Fibroblast of skin of back (primary cell): ENCODE data around the gene PSMA6.
"Not testable (repeated sequence)": the region's sequence is repeated elsewhere in the genome, so short reads cannot be mapped to it uniquely, and the experiment has no call there.

ENCODE experiments used
- DNase-seq: peaks from one replicate; pipeline ENCODE4 v3.0.0-alpha.2; 2013

PSMA6 gene

DNA sequence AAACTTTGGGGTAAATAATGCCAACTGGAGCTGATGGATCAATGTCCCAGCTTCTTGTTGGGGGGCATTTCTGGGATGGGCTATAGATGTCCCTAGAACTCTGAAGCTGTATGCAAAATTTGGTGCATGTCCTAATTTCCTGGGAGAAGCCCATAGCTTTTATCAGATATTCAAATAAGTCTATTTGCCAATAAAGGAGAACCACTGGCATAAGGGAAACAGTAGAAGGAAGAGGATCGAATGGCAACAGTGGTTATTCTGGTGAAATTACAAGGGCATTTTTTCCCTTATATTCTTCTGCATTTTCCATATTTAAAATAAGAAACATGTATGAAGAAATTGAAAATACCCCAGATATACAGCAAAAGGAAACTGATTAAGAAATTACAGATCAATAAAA, 34.2 kb downstream of the PSMA6 start:
- no peak for DNase-seq

GRCh38 chr14:35331605-35332516, 39.7 kb downstream of the PSMA6 start:
- DNase-seq = no peak

GRCh38 chr14:35332517-35333263, 40.5 kb downstream of the PSMA6 start:
- DNase-seq = peak; percentile 12

DNA sequence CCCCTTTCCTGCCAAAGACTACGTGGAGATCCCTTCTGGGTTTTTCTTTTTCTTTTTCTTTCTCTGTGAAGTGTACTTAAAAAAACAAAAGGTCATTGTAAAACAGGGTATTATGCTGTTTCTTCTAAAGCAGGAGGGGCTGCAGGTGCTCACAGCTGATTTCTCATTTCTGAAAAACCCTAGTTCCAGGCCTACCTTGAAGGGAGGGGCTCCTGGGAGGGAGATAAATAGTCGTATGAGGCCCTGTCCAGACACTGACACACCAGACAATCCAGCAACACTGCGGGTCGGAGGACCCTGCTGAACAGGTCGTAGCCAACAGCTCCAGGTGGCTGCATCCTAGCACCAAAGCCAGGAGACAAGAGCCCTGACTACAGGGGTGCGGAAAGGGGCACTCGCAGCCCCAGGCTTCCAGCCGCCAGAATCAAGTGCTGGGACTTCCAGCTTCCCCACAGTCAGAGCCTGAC, 41.1 kb downstream of the PSMA6 start:
- no peak for DNase-seq

DNA sequence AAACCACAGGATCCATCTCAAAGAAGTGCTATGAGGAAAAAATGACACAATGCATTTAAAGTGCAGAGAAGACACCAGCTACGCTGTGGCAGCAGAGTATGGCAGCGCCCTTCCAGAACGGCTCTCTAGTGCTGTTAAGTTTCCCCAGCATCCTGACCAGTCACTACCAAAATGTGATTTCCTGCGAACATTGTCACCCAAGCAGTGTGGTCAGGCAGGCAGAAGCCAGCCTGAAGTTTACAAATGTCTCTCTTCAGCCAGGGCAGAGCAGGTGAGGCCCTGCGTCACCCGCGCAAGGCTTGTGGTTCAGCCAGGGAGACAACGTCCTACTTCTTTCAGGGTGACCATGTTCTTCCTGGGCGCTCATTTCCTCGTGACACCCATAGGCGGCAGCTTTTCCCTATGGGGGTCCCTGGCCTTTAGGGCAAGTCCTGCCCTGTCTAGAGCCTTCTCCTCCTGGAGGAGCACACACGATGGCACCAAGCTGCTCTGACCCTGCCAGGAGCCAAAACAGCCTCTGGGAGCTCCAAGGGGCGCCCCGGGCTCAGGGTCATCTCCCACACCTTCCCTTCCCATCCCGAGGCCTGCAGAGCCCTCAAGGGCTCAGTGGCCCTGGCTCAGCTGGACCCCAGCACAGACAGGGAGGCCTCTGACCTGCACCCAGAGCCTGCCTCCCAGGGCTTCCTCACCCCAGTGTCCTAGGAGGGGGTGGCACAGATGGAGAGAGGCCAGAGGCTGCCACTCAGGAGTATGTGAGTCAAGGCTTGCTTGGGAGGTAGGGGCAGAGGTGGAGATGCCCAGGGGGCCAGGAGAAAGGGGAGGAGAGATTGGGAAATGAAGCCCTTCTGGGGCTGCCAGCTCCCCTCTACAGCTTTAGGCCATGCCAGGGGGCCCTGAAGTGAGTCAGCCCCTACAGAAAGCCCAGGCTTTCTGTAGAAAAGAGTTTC, 41.9 kb downstream of the PSMA6 start:
- no peak for DNase-seq

DNA sequence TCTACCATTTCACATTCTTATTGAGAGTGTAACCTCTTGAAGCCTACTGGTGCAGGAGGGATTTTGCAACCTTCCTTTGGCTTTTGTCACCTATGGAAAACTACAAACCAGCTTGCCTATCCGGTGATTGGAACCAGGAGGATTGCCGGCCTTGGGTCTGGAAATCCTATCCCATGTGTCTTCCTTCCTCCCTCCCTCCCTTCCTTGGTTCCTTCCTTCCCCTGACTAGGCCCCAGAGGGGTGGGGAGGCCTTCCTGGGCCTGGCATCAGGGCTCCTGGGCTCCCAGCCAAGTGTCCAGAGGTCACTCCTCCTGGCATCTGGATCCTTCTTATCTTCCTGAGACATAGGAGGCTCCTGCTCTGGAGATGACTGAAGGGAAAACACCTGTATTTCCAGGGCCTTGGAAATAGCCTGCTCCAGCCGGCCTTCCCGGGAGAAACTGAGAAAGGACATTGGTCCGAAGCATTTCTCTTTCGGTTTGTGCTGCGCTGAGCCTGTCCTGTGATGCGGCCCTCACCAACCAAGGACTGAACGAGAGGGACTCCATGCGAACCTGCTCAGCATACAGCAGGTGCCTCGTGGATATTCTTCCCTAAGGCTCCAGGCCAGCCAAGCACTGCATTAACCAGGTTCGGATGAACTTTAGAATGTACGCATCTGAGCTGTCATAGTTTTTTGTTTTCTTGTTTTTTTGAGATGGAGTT, 43.4 kb downstream of the PSMA6 start:
- DNase-seq = no peak

DNA sequence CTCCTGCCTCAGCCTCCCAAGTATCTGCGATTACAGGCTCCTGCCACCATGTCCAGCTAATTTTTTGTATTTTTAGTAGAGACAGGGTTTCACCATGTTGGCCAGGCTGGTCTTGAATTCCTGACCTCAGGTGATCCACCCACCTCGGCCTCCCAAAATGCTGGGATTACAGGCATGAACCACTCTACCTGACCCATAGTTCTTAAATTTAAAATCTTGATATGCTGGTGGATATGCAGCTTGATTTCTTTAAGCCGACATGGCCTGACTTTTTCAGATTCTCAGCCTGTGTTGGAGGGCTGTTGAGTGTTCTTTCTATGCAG, 44.0 kb downstream of the PSMA6 start:
- DNase-seq = not testable (repeated sequence)

GRCh38 chr14:35336494-35337268, 44.5 kb downstream of the PSMA6 start:
- no peak for DNase-seq

DNA sequence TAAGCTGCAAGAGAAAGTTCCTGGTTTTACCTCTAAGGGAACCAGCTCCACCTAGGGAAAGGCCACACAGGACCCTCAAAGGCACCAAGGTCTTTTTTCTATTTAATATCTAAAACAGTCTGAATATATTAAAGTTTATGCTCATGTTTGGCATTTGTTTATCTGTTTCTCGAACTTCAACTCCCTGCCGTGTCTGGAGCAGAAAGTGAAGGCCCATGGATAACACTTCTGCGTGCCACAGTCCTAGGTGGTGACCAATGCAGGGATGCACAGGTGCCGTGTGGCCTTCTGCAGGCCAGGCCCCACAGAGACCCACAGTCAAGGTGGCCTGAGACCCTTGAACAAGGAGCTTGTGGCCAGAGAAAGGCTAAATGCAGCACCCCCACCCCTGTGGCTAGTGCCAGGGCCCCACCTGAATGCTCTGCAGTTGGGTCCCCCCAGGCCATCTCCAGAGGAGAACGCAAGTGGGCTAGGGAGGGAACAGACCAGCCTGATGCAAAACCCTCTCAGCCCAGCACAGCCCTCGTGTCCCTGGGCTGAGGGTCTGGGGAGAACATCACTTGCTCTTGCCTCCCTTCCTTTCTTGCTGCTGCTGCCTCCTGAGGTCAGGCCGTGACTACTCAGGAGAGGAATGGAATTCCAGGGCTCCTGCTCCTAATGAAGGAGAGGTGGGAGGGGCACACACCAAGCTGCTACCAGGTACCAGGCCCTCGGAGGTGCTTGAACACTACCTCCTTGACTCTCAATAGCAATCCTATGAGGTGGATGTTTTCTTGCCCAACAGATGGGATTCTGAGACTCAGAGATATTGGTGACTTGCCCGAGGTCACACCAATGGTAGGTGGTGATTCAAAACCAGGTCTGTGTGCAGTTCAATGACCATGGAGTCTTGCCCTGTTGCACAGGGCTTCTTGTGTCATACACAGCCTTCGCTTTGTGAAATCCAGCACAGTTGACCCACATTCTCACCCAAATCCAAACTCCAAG, 45.4 kb downstream of the PSMA6 start:
- no peak for DNase-seq

GRCh38 chr14:35338731-35339405, 46.7 kb downstream of the PSMA6 start:
- DNase-seq = no peak

DNA sequence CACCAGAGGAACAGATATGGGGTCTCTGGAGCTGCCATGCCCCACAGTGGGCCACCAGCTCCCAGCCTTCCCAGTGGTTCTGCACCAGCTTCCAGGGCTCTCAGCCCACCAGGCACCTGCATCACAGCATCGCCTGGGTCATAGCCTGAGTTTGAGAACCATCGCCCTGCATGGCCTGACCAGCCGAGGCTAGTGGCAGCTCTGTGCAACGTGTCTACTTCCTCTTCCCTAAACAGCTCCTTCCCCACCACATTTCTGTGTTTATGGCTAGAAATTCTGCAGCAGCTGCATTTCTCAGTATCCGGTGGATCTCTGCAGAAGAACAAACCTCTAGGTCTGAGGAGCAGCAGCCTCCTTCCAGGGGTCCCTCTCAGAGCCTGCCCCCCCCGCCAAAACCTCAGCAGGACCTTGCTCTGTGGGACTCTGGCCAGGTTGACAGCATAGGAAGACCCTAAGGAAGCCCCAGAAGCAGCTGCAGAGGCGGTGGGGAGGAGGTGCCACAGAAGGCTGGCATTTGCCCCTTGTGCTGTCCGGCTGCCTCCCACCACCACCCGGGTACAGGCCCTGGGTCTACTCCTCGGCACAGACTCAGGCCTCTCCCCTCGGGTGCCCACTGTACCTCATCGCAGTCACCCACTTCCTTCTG, 47.7 kb downstream of the PSMA6 start:
- DNase-seq = no peak

- no peak for DNase-seq
Observed at GRCh38 chr14:35340616-35341453, 48.7 kb downstream of the PSMA6 start.

DNA sequence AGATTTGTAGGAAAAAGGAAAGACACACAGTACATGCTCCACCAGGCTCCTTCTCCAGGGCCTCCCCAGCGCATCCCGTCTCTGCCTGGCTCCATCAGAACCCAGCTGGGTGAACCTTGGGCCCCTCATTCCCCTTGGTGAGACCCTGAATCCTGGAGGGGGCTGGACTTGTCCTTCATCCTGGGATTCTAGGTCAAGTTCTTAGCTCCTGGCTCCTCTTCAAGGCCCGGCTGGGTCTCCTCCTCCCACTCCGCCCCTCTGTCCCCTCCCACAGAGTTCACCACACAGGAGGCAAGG, 49.2 kb downstream of the PSMA6 start:
- DNase-seq = no peak

DNA sequence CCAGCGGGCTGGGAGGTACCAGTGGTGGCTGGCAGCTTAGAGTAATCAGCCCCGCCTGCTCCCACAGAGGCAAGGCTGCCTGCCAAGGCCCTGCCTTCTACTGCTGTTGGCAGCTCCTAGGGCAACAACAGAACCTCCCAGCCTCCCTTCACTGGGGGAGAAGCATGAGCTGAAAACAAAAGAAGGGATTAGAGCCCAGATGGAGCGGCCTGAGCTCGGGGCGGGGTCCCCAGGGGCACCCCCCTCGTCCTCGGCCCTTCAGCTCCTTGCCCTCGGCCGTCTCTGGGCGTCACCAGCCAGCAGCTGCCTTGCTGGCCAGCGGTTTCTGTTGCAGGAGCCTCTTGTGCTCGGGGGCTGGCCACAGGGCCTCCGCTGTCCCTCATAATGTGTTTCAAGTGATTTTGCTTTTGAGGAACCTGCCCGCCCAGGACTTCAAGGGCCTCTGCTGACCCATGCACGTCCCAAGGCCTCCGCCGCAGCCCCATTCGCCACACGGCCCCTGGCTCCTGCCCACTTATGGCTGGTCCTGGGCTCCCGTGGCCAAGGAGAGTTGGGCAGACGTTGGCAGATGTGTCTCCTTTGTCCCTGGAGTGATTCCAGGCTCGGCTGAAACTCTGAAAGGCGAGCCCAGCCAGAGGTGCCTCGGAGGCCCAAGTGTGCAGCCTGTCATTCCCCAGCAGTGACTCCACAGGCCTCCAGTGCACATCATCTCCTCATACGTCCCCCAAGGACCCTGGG, 49.7 kb downstream of the PSMA6 start:
- peak; percentile 93 for DNase-seq

DNA sequence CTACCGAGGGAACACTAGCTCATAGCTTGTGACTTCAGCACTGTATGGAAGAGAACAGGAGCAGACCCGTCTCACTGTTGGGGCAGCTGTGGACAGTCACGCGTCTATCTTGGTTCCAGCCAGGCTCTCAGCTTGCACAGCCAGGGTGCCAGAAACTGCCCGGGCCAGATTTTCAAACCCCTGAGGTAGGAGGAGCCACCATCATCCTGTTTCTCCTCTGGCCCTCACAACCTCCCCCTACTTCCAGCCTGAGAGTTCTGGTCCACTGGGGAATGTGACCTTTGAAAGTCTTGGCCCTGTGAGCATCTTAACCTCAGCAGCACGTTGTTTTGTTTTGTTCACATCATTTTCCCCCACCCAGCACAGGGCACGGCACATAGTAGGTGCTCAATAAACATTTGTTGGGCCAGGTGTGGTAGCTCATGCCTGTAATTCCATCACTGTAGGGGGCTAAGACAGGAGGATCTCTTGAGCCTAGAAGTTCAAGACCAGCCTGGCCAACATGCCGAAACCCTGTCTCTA, 50.4 kb downstream of the PSMA6 start:
- no peak for DNase-seq

DNA sequence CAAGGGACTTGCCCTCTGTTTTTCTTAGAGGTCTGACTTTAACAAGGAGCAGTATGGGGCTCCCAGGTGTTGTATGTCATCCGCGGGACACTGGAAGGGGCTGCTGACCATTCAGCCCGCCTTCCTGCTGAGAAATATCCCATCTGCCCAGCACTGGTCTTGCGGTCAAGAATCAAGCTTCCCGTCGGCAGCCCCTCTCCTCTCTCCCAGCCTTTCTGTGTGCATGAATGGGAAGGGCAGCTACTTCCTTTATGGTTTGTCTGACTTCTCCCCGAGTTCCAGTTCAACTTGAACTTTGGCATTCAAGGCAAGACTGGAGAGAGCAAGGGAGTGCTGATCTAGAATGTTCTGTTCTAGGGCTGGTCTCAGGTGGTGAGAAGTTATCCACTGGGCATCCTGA, 51.5 kb downstream of the PSMA6 start:
- DNase-seq = no peak
